K562 (cell line): Measurements from ENCODE around the gene GINS3. TPM values are rescaled to one million over a fixed set of nuclear protein-coding genes. Genes with fewer than 3 reads are reported as not detected.

Experiments used
- CTCF ChIP-seq, 3 experiments: IDR thresholded peaks in 2 of 3; conservative IDR thresholded peaks in 1 of 3; 2 replicates each; pipeline ENCODE4 v1.5.1; 2011 to 2012; ENCODE audit warnings: low read length in 3 of 3, mild to moderate bottlenecking in 3 of 3, control low read depth in 2 of 3, improper control_type of control experiment in 1 of 3, inconsistent platforms in 1 of 3, low read depth in 1 of 3, mixed read lengths in 1 of 3, moderate library complexity in 1 of 3; ENCODE audit not compliant: insufficient read depth in 2 of 3
- DNMT1 ChIP-seq: fragments of 450-650 bp; IDR thresholded peaks from 2 replicates; pipeline ENCODE4 v1.6.1; 2016; ENCODE audit warnings: antibody characterized with exemption, mild to moderate bottlenecking
- ELF1 ChIP-seq: fragments of 200-800 bp; sonication (Bioruptor generic); IDR thresholded peaks from 2 replicates; pipeline ENCODE4 v1.6.1; 2016; ENCODE audit warnings: missing genetic modification characterization, missing compliant biosample characterization
- FOXK2 ChIP-seq, 2 experiments: fragments of 450-650 bp; IDR thresholded peaks in 1 of 2; conservative IDR thresholded peaks in 1 of 2; 2 replicates each; pipeline ENCODE4 v1.6.1; 2016; ENCODE audit warnings: low read depth in 2 of 2, mild to moderate bottlenecking in 1 of 2
- GABPB2 ChIP-seq: fragments of 250-450 bp; sonication (Bioruptor Pico); conservative IDR thresholded peaks from 2 replicates; pipeline ENCODE4 v1.5.1; 2021; ENCODE audit warnings: mild to moderate bottlenecking
- HDAC2 ChIP-seq: fragments of 450-650 bp; IDR thresholded peaks from 2 replicates; pipeline ENCODE4 v1.6.1; 2016; ENCODE audit warnings: mild to moderate bottlenecking
- HNRNPK ChIP-seq: fragments of 200-400 bp; formaldehyde crosslinking; IDR thresholded peaks from one replicate; pipeline ENCODE4 v1.6.1; 2018; ENCODE audit warnings: mild to moderate bottlenecking, low read depth, low read length; ENCODE audit not compliant: poor library complexity, severe bottlenecking
- KLF16 ChIP-seq: IDR thresholded peaks from 2 replicates; pipeline ENCODE4 v1.6.1; 2016; ENCODE audit warnings: antibody characterized with exemption
- NKRF ChIP-seq: fragments of 450-650 bp; IDR thresholded peaks from 2 replicates; pipeline ENCODE4 v1.6.1; 2016; ENCODE audit warnings: borderline replicate concordance
- NUFIP1 ChIP-seq: fragments of 450-650 bp; IDR thresholded peaks from 2 replicates; pipeline ENCODE4 v1.6.1; 2018; ENCODE audit not compliant: partially characterized antibody
- RHOXF2B ChIP-seq: fragments of 250-450 bp; sonication (Bioruptor Pico); conservative IDR thresholded peaks from 2 replicates; pipeline ENCODE4 v1.5.1; 2021
- SRSF7 ChIP-seq: fragments of 200-400 bp; formaldehyde crosslinking; optimal IDR thresholded peaks from 2 replicates; pipeline ENCODE3; 2017; ENCODE audit warnings: mild to moderate bottlenecking, low read depth, low read length
- STAG1 ChIP-seq: sonication (generic); formaldehyde crosslinking; IDR thresholded peaks from 2 replicates; pipeline ENCODE4 v1.5.0; 2020; ENCODE audit warnings: missing genetic modification reagents, borderline replicate concordance
- TCF3 ChIP-seq: sonication (generic); formaldehyde crosslinking; IDR thresholded peaks from 2 replicates; pipeline ENCODE4 v1.4.0; 2020; ENCODE audit warnings: mild to moderate bottlenecking, missing genetic modification reagents
- ZFPM2 ChIP-seq: fragments of 250-450 bp; sonication (Bioruptor Pico); IDR thresholded peaks from 2 replicates; pipeline ENCODE4 v1.5.1; 2022; ENCODE audit warnings: mild to moderate bottlenecking
- ZFX ChIP-seq: sonication (generic); formaldehyde crosslinking; IDR thresholded peaks from 2 replicates; pipeline ENCODE4 v1.8.0; 2022; ENCODE audit warnings: mild to moderate bottlenecking, missing genetic modification reagents, moderate library complexity
- ZNF23 ChIP-seq: fragments of 250-450 bp; sonication (Bioruptor Pico); IDR thresholded peaks from 2 replicates; pipeline ENCODE4 v1.4.0; 2020; ENCODE audit warnings: mild to moderate bottlenecking
- polyA plus RNA-seq, 8 experiments: library from polyadenylated mRNA; depleted of rRNA in 4 of 8; stranded (reverse) in 5 of 8; unstranded in 3 of 8; fragments of >200 nt; fragmentation: Nextera tagmentation in 2 of 8; fragmentation: Illumina TruSeq in 1 of 8; extraction: Ambion mirVana in 2 of 8; extraction: Trizol in 1 of 8; gene quantifications; 2 replicates each; pipeline versions ENCODE4 v1.2.1 to v1.2.3, GENCODE V29; 2011 to 2014; ENCODE audit warnings: inconsistent platforms in 1 of 8, missing spikeins in 1 of 8
- total RNA-seq, 7 experiments: library from RNA; depleted of rRNA in 6 of 7; stranded (reverse); fragments of >200 nt in 6 of 7; fragmentation: Illumina TruSeq in 2 of 7; extraction: Trizol in 2 of 7; gene quantifications; 2 replicates each; pipeline versions ENCODE4 v1.2.1 to v1.2.3, GENCODE V29; 2011 to 2021; ENCODE audit warnings: low replicate concordance in 1 of 7
- TF ChIP-seq, protein P1 (sequence below), 2 experiments: IDR thresholded peaks; 2 replicates each; pipeline ENCODE4 v1.6.1; 2012; ENCODE audit warnings: improper control_type of control experiment in 2 of 2, low read depth in 2 of 2, low read length in 2 of 2, borderline replicate concordance in 1 of 2
- TF ChIP-seq, protein P2 (sequence below): fragments of 250-450 bp; sonication (Bioruptor Pico); IDR thresholded peaks from 2 replicates; pipeline ENCODE4 v1.4.0; 2020
- TF ChIP-seq, protein P3 (sequence below): fragments of 450-650 bp; IDR thresholded peaks from 2 replicates; pipeline ENCODE4 v1.6.1; 2017; ENCODE audit warnings: mild to moderate bottlenecking, moderate library complexity

The GINS3 gene
- total and polyA plus RNA-seq, 9 of the 15 experiments (the other 6 are each of a cell fraction or from before 2014, with no cell fraction given), result 17.8 to 31.9 (median 25.4) TPM

GRCh38 chr16:58345574-58346354 is 46.5 kb upstream of the GINS3 start (continued):
- TF ChIP-seq, protein P1, sequence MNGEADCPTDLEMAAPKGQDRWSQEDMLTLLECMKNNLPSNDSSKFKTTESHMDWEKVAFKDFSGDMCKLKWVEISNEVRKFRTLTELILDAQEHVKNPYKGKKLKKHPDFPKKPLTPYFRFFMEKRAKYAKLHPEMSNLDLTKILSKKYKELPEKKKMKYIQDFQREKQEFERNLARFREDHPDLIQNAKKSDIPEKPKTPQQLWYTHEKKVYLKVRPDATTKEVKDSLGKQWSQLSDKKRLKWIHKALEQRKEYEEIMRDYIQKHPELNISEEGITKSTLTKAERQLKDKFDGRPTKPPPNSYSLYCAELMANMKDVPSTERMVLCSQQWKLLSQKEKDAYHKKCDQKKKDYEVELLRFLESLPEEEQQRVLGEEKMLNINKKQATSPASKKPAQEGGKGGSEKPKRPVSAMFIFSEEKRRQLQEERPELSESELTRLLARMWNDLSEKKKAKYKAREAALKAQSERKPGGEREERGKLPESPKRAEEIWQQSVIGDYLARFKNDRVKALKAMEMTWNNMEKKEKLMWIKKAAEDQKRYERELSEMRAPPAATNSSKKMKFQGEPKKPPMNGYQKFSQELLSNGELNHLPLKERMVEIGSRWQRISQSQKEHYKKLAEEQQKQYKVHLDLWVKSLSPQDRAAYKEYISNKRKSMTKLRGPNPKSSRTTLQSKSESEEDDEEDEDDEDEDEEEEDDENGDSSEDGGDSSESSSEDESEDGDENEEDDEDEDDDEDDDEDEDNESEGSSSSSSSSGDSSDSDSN (IDR thresholded peaks at IDR 0.05; ENCODE audit: borderline replicate concordance in 1 of 2, low read depth in 2 of 2, low read length in 2 of 2), result no peak
- TF ChIP-seq, protein P2, sequence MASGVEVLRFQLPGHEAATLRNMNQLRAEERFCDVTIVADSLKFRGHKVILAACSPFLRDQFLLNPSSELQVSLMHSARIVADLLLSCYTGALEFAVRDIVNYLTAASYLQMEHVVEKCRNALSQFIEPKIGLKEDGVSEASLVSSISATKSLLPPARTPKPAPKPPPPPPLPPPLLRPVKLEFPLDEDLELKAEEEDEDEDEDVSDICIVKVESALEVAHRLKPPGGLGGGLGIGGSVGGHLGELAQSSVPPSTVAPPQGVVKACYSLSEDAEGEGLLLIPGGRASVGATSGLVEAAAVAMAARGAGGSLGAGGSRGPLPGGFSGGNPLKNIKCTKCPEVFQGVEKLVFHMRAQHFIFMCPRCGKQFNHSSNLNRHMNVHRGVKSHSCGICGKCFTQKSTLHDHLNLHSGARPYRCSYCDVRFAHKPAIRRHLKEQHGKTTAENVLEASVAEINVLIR, result no peak
- TF ChIP-seq ZFX (CRISPR knock-in tag), result no peak
- 0 out of 2 replicates have a peak, but pooled peaks have one; percentile 20 for TF ChIP-seq TCF3 (CRISPR knock-in tag)
- TF ChIP-seq SRSF7, result no peak
- TF ChIP-seq HDAC2, result no peak
- TF ChIP-seq ZFPM2, result no peak
- no peak for TF ChIP-seq STAG1 (CRISPR knock-in tag)
- no peak for TF ChIP-seq DNMT1
- no peak for TF ChIP-seq NKRF
- no peak for TF ChIP-seq NUFIP1
- no peak for TF ChIP-seq KLF16
- no peak for TF ChIP-seq RHOXF2B (CRISPR knock-in tag)
- TF ChIP-seq, protein P3, sequence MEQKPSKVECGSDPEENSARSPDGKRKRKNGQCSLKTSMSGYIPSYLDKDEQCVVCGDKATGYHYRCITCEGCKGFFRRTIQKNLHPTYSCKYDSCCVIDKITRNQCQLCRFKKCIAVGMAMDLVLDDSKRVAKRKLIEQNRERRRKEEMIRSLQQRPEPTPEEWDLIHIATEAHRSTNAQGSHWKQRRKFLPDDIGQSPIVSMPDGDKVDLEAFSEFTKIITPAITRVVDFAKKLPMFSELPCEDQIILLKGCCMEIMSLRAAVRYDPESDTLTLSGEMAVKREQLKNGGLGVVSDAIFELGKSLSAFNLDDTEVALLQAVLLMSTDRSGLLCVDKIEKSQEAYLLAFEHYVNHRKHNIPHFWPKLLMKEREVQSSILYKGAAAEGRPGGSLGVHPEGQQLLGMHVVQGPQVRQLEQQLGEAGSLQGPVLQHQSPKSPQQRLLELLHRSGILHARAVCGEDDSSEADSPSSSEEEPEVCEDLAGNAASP, result no peak
- peak in 1 of 3 experiments; percentile 44; a peak in 2 of 6 replicates for TF ChIP-seq CTCF (IDR thresholded peaks at IDR 0.05 in 2 of 3, conservative IDR thresholded peaks at IDR 0.05 in 1 of 3; ENCODE audit: insufficient read depth in 2 of 3, low read depth in 1 of 3, low read length in 3 of 3)
- TF ChIP-seq ELF1 (tag), result no peak
- no peak for TF ChIP-seq FOXK2 (conservative IDR thresholded peaks at IDR 0.05 in 1 of 2, IDR thresholded peaks at IDR 0.05 in 1 of 2; ENCODE audit: low read depth in 2 of 2)
- no peak for TF ChIP-seq GABPB2
- TF ChIP-seq ZNF23 (CRISPR knock-in tag), result no peak
- TF ChIP-seq HNRNPK, result no peak
